Measurements from ENCODE around the gene SRL.

The SRL gene

GRCh38 chr16:4178468-4179010 is 63.3 kb downstream of the SRL start:
- no peak overlapping the region for H3K23ac ChIP-seq (ENCODE audit: low read depth, low read length, poor library complexity)
- no peak overlapping the region for H4K91ac ChIP-seq (ENCODE audit: low read depth, low read length, poor library complexity)
- no peak overlapping the region for H2BK120ac ChIP-seq (ENCODE audit: low read depth, low read length)
- H2AFZ ChIP-seq (ENCODE audit: low read length) = no peak overlapping the region
- H3K18ac ChIP-seq (ENCODE audit: low read length) = no peak overlapping the region
- no peak overlapping the region for H3K27ac ChIP-seq (replicated peaks; ENCODE audit: low read length)
- DNase-seq (ENCODE audit: low spot score) = no peak
- H3K4ac ChIP-seq (ENCODE audit: low read length) = no peak overlapping the region
- no peak overlapping the region for H3K14ac ChIP-seq (ENCODE audit: low read length)
- H2AK5ac ChIP-seq (ENCODE audit: low read depth, low read length) = no peak overlapping the region
- H3K36me3 ChIP-seq (replicated peaks in 1 of 2; ENCODE audit: control insufficient read depth in 2 of 2, insufficient read depth in 2 of 2, low read length in 2 of 2) = no peaks in the 10 kb centered on the region
- no peak overlapping the region for H2BK5ac ChIP-seq (ENCODE audit: low read length)
- H4K8ac ChIP-seq (ENCODE audit: low read depth, low read length) = no peak overlapping the region
- no peak overlapping the region for H3K9ac ChIP-seq (ENCODE audit: low read depth, low read length, poor library complexity)
- no peak overlapping the region for H3K4me3 ChIP-seq (ENCODE audit: low read length in 2 of 2)
- H3K4me1 ChIP-seq (ENCODE audit: control insufficient read depth in 2 of 2, insufficient read depth in 1 of 2, low read depth in 1 of 2, low read length in 2 of 2) = no peaks in the 10 kb centered on the region
- H3K9me3 ChIP-seq (replicated peaks in 1 of 2; ENCODE audit: control insufficient read depth in 2 of 2, insufficient read depth in 1 of 2, low read depth in 1 of 2, low read length in 2 of 2) = no peaks in the 10 kb centered on the region
- no peaks in the 10 kb centered on the region for H3K79me1 ChIP-seq (ENCODE audit: low read depth, low read length)
- WGBS, 2 donors (ENCODE audit: extremely low coverage in 2 of 2, insufficient read length in 2 of 2, insufficient replicate concordance in 1 of 2) = no CpG with 5 or more reads among the region's 9 CpGs
- H3K4me2 ChIP-seq (ENCODE audit: insufficient read depth, low read length, poor library complexity, severe bottlenecking) = no peak overlapping the region
- H2BK15ac ChIP-seq (ENCODE audit: low read length) = no peak overlapping the region
- H2BK12ac ChIP-seq (ENCODE audit: low read length) = no peak overlapping the region
- H3K27me3 ChIP-seq (ENCODE audit: control insufficient read depth in 3 of 3, insufficient read depth in 3 of 3, low read depth in 1 of 3, low read length in 3 of 3) = no peaks in the 10 kb centered on the region

GRCh38 chr16:4176906-4177417 is 64.9 kb downstream of the SRL start:
- no peak overlapping the region for H2BK5ac ChIP-seq (ENCODE audit: low read length)
- WGBS, 2 donors (ENCODE audit: extremely low coverage in 2 of 2, insufficient read length in 2 of 2, insufficient replicate concordance in 1 of 2) = no CpG with 5 or more reads among the region's 5 CpGs
- H3K4me3 ChIP-seq (ENCODE audit: low read length in 2 of 2) = no peak overlapping the region
- H3K9ac ChIP-seq (ENCODE audit: low read depth, low read length, poor library complexity) = no peak overlapping the region
- no peak for DNase-seq (ENCODE audit: low spot score)
- no peaks in the 10 kb centered on the region for H3K4me1 ChIP-seq (ENCODE audit: control insufficient read depth in 2 of 2, insufficient read depth in 1 of 2, low read depth in 1 of 2, low read length in 2 of 2)
- no peaks in the 10 kb centered on the region for H3K79me1 ChIP-seq (ENCODE audit: low read depth, low read length)
- H4K91ac ChIP-seq (ENCODE audit: low read depth, low read length, poor library complexity) = no peak overlapping the region
- H2AFZ ChIP-seq (ENCODE audit: low read length) = no peak overlapping the region
- no peak overlapping the region for H2BK120ac ChIP-seq (ENCODE audit: low read depth, low read length)
- H4K8ac ChIP-seq (ENCODE audit: low read depth, low read length) = no peak overlapping the region
- peak overlapping the region; percentile 51 for H3K18ac ChIP-seq (ENCODE audit: low read length)
- H3K27me3 ChIP-seq (ENCODE audit: control insufficient read depth in 3 of 3, insufficient read depth in 3 of 3, low read depth in 1 of 3, low read length in 3 of 3) = no peaks in the 10 kb centered on the region
- no peaks in the 10 kb centered on the region for H3K36me3 ChIP-seq (replicated peaks in 1 of 2; ENCODE audit: control insufficient read depth in 2 of 2, insufficient read depth in 2 of 2, low read length in 2 of 2)
- no peak overlapping the region for H3K27ac ChIP-seq (replicated peaks; ENCODE audit: low read length)
- no peak overlapping the region for H3K14ac ChIP-seq (ENCODE audit: low read length)
- no peak overlapping the region for H3K4ac ChIP-seq (ENCODE audit: low read length)
- no peak overlapping the region for H3K4me2 ChIP-seq (ENCODE audit: insufficient read depth, low read length, poor library complexity, severe bottlenecking)
- no peak overlapping the region for H2BK12ac ChIP-seq (ENCODE audit: low read length)
- no peak overlapping the region for H3K23ac ChIP-seq (ENCODE audit: low read depth, low read length, poor library complexity)
- no peak overlapping the region for H2BK15ac ChIP-seq (ENCODE audit: low read length)
- H3K9me3 ChIP-seq (replicated peaks in 1 of 2; ENCODE audit: control insufficient read depth in 2 of 2, insufficient read depth in 1 of 2, low read depth in 1 of 2, low read length in 2 of 2) = no peaks in the 10 kb centered on the region
- peak overlapping the region; percentile 21 for H2AK5ac ChIP-seq (ENCODE audit: low read depth, low read length)

- Histone ChIP-seq H3K27ac (replicated peaks; ENCODE audit: low read length) (no peak overlapping the region), H3K23ac (ENCODE audit: low read depth, low read length, poor library complexity) (no peak overlapping the region), H4K91ac (ENCODE audit: low read depth, low read length, poor library complexity) (no peak overlapping the region), H4K8ac (ENCODE audit: low read depth, low read length) (no peak overlapping the region), H2BK120ac (ENCODE audit: low read depth, low read length) (no peak overlapping the region), H3K4me1 (ENCODE audit: control insufficient read depth in 2 of 2, insufficient read depth in 1 of 2, low read depth in 1 of 2, low read length in 2 of 2) (no peaks in the 10 kb centered on the region), H2AK5ac (ENCODE audit: low read depth, low read length) (no peak overlapping the region), H3K18ac (ENCODE audit: low read length) (no peak overlapping the region), H3K27me3 (ENCODE audit: control insufficient read depth in 3 of 3, insufficient read depth in 3 of 3, low read depth in 1 of 3, low read length in 3 of 3) (no peaks in the 10 kb centered on the region), H3K4ac (ENCODE audit: low read length) (no peak overlapping the region), H3K9ac (ENCODE audit: low read depth, low read length, poor library complexity) (no peak overlapping the region), H2AFZ (ENCODE audit: low read length) (no peak overlapping the region), H3K4me2 (ENCODE audit: insufficient read depth, low read length, poor library complexity, severe bottlenecking) (no peak overlapping the region), H3K36me3 (replicated peaks in 1 of 2; ENCODE audit: control insufficient read depth in 2 of 2, insufficient read depth in 2 of 2, low read length in 2 of 2) (no peaks in the 10 kb centered on the region), H3K14ac (ENCODE audit: low read length) (no peak overlapping the region), H3K79me1 (ENCODE audit: low read depth, low read length) (no peaks in the 10 kb centered on the region), H3K4me3 (ENCODE audit: low read length in 2 of 2) (no peak overlapping the region), H2BK15ac (ENCODE audit: low read length) (no peak overlapping the region), H2BK12ac (ENCODE audit: low read length) (no peak overlapping the region), H2BK5ac (ENCODE audit: low read length) (no peak overlapping the region), H3K9me3 (replicated peaks in 1 of 2; ENCODE audit: control insufficient read depth in 2 of 2, insufficient read depth in 1 of 2, low read depth in 1 of 2, low read length in 2 of 2) (no peaks in the 10 kb centered on the region)
- no peak for DNase-seq (ENCODE audit: low spot score)
- WGBS, 2 donors (ENCODE audit: extremely low coverage in 2 of 2, insufficient read length in 2 of 2, insufficient replicate concordance in 1 of 2) = no CpG with 5 or more reads among the region's 2 CpGs
Measured at GRCh38 chr16:4175849-4176248, 66.0 kb downstream of the SRL start.

- Histone ChIP-seq H4K8ac (ENCODE audit: low read depth, low read length) (no peak overlapping the region), H2BK5ac (ENCODE audit: low read length) (no peak overlapping the region), H3K4me1 (ENCODE audit: control insufficient read depth in 2 of 2, insufficient read depth in 1 of 2, low read depth in 1 of 2, low read length in 2 of 2) (no peaks in the 10 kb centered on the region), H2BK12ac (ENCODE audit: low read length) (no peak overlapping the region), H2AK5ac (ENCODE audit: low read depth, low read length) (no peak overlapping the region), H3K36me3 (replicated peaks in 1 of 2; ENCODE audit: control insufficient read depth in 2 of 2, insufficient read depth in 2 of 2, low read length in 2 of 2) (no peaks in the 10 kb centered on the region), H3K9me3 (replicated peaks in 1 of 2; ENCODE audit: control insufficient read depth in 2 of 2, insufficient read depth in 1 of 2, low read depth in 1 of 2, low read length in 2 of 2) (no peaks in the 10 kb centered on the region), H3K23ac (ENCODE audit: low read depth, low read length, poor library complexity) (no peak overlapping the region), H3K18ac (ENCODE audit: low read length) (no peak overlapping the region), H3K9ac (ENCODE audit: low read depth, low read length, poor library complexity) (no peak overlapping the region), H3K4me3 (ENCODE audit: low read length in 2 of 2) (no peak overlapping the region), H4K91ac (ENCODE audit: low read depth, low read length, poor library complexity) (no peak overlapping the region), H2AFZ (ENCODE audit: low read length) (no peak overlapping the region), H2BK15ac (ENCODE audit: low read length) (no peak overlapping the region), H3K27me3 (ENCODE audit: control insufficient read depth in 3 of 3, insufficient read depth in 3 of 3, low read depth in 1 of 3, low read length in 3 of 3) (no peaks in the 10 kb centered on the region), H3K4me2 (ENCODE audit: insufficient read depth, low read length, poor library complexity, severe bottlenecking) (no peak overlapping the region), H3K4ac (ENCODE audit: low read length) (no peak overlapping the region), H3K27ac (replicated peaks; ENCODE audit: low read length) (no peak overlapping the region), H2BK120ac (ENCODE audit: low read depth, low read length) (no peak overlapping the region), H3K14ac (ENCODE audit: low read length) (no peak overlapping the region), H3K79me1 (ENCODE audit: low read depth, low read length) (no peaks in the 10 kb centered on the region)
- no CpG with 5 or more reads among the region's 3 CpGs for WGBS, 2 donors (ENCODE audit: extremely low coverage in 2 of 2, insufficient read length in 2 of 2, insufficient replicate concordance in 1 of 2)
- DNase-seq (ENCODE audit: low spot score) = no peak
Measured at GRCh38 chr16:4172070-4172469, 69.8 kb downstream of the SRL start.

All from neuronal stem cell (in vitro differentiated cells).